Measurements from ENCODE around the gene ZNF675. TPM values are rescaled to one million over a fixed set of nuclear protein-coding genes. Genes with fewer than 3 reads are reported as not detected.
"Not testable (repeated sequence)": the region's sequence is repeated elsewhere in the genome, so short reads cannot be mapped to it uniquely, and the experiment has no call there.

ZNF675 gene
- polyA plus RNA-seq, 1 donor from 2014 or later = 50.9 TPM

- no peak overlapping the region for H3K4me2 ChIP-seq (ENCODE audit: low read length)
- no peak overlapping the region for H2AFZ ChIP-seq (ENCODE audit: low read depth, low read length)
- H3F3A ChIP-seq (ENCODE audit: insufficient read depth, low read length, poor library complexity, severe bottlenecking) = no peaks in the 10 kb centered on the region
- H3K9me2 ChIP-seq (ENCODE audit: insufficient read depth, low read length) = no peaks in the 10 kb centered on the region
- no peaks in the 10 kb centered on the region for H3K79me2 ChIP-seq (replicated peaks; ENCODE audit: insufficient read depth, low read length)
- H3K27me3 ChIP-seq (ENCODE audit: insufficient read depth, low read depth, low read length) = no peaks in the 10 kb centered on the region
- H3K36me3 ChIP-seq (ENCODE audit: insufficient read depth, low read length) = no peaks in the 10 kb centered on the region
- H3K4me3 ChIP-seq (ENCODE audit: low read length) = no peak overlapping the region
- TF ChIP-seq MXI1 (conservative IDR thresholded peaks at IDR 0.05; ENCODE audit: poor library complexity, severe bottlenecking) = no peak
- TF ChIP-seq TAF1 (IDR thresholded peaks at IDR 0.05; ENCODE audit: low read depth) = no peak
- TF ChIP-seq EZH2 (IDR thresholded peaks at IDR 0.05; ENCODE audit: borderline replicate concordance, insufficient read depth, low read length, poor library complexity, severe bottlenecking) = no peak
- TF ChIP-seq REST (IDR thresholded peaks at IDR 0.05; ENCODE audit: borderline replicate concordance) = no peak
- TF ChIP-seq RAD21 (conservative IDR thresholded peaks at IDR 0.05) = no peak
- TF ChIP-seq POLR2AphosphoS5 (IDR thresholded peaks at IDR 0.05) = no peak
- TF ChIP-seq CTCF (IDR thresholded peaks at IDR 0.05; ENCODE audit: poor library complexity, severe bottlenecking) = no peak
- no peak for TF ChIP-seq EP300 (conservative IDR thresholded peaks at IDR 0.05; ENCODE audit: poor library complexity, severe bottlenecking)
- no peak for TF ChIP-seq SMC3 (conservative IDR thresholded peaks at IDR 0.05; ENCODE audit: poor library complexity)
- no peak overlapping the region for H3K27ac ChIP-seq (ENCODE audit: low read length)
- H3K9me3 ChIP-seq (ENCODE audit: low read length) = no peaks in the 10 kb centered on the region
- no peak overlapping the region for H3K9ac ChIP-seq (ENCODE audit: low read length)
- H4K20me1 ChIP-seq (ENCODE audit: insufficient read depth) = no peaks in the 10 kb centered on the region
These were observed 12.5 kb upstream of the ZNF675 start for GRCh38 chr19:23699521-23699860.

- Histone ChIP-seq H2AFZ (ENCODE audit: low read depth, low read length) (no peak overlapping the region), H3K36me3 (ENCODE audit: insufficient read depth, low read length) (no peaks in the 10 kb centered on the region), H3K4me2 (ENCODE audit: low read length) (no peak overlapping the region), H3K79me2 (replicated peaks; ENCODE audit: insufficient read depth, low read length) (no peaks in the 10 kb centered on the region), H3K9me2 (ENCODE audit: insufficient read depth, low read length) (no peaks in the 10 kb centered on the region), H3K27me3 (ENCODE audit: insufficient read depth, low read depth, low read length) (no peaks in the 10 kb centered on the region), H4K20me1 (ENCODE audit: insufficient read depth) (no peaks in the 10 kb centered on the region), H3K27ac (ENCODE audit: low read length) (no peak overlapping the region), H3K9ac (ENCODE audit: low read length) (no peak overlapping the region), H3K9me3 (ENCODE audit: low read length) (no peaks in the 10 kb centered on the region), H3K4me3 (ENCODE audit: low read length) (no peak overlapping the region), H3F3A (ENCODE audit: insufficient read depth, low read length, poor library complexity, severe bottlenecking) (no peaks in the 10 kb centered on the region)
- no peak for TF ChIP-seq SMC3 (conservative IDR thresholded peaks at IDR 0.05; ENCODE audit: poor library complexity)
- TF ChIP-seq RAD21 (conservative IDR thresholded peaks at IDR 0.05) = no peak
- TF ChIP-seq TAF1 (IDR thresholded peaks at IDR 0.05; ENCODE audit: low read depth) = no peak
- TF ChIP-seq EP300 (conservative IDR thresholded peaks at IDR 0.05; ENCODE audit: poor library complexity, severe bottlenecking) = no peak
- TF ChIP-seq MXI1 (conservative IDR thresholded peaks at IDR 0.05; ENCODE audit: poor library complexity, severe bottlenecking) = no peak
- no peak for TF ChIP-seq REST (IDR thresholded peaks at IDR 0.05; ENCODE audit: borderline replicate concordance)
- TF ChIP-seq POLR2AphosphoS5 (IDR thresholded peaks at IDR 0.05) = no peak
- no peak for TF ChIP-seq CTCF (IDR thresholded peaks at IDR 0.05; ENCODE audit: poor library complexity, severe bottlenecking)
- no peak for TF ChIP-seq EZH2 (IDR thresholded peaks at IDR 0.05; ENCODE audit: borderline replicate concordance, insufficient read depth, low read length, poor library complexity, severe bottlenecking)
These were observed 11.9 kb upstream of the ZNF675 start for GRCh38 chr19:23698711-23699520.

- H3K79me2 ChIP-seq (replicated peaks; ENCODE audit: insufficient read depth, low read length); H3K4me2 ChIP-seq (ENCODE audit: low read length); H3K9me2 ChIP-seq (ENCODE audit: insufficient read depth, low read length); H3K4me3 ChIP-seq (ENCODE audit: low read length); H3K36me3 ChIP-seq (ENCODE audit: insufficient read depth, low read length); H3K27me3 ChIP-seq (ENCODE audit: insufficient read depth, low read depth, low read length); H3K9ac ChIP-seq (ENCODE audit: low read length); H3K27ac ChIP-seq (ENCODE audit: low read length); H2AFZ ChIP-seq (ENCODE audit: low read depth, low read length); H4K20me1 ChIP-seq (ENCODE audit: insufficient read depth); H3K9me3 ChIP-seq (ENCODE audit: low read length); H3F3A ChIP-seq (ENCODE audit: insufficient read depth, low read length, poor library complexity, severe bottlenecking): not testable (repeated sequence)
These were observed 5.9 kb upstream of the ZNF675 start for GRCh38 chr19:23692937-23693336.
